Activated CD4-positive, alpha-beta T cell treated with anti-CD3 and anti-CD28 coated beads for 24 hours (primary cell): Measurements from ENCODE around the gene SAYSD1.

Experiments
- DNase-seq, 2 donors: peaks; one replicate each; pipeline ENCODE4 v3.0.0-alpha.2; 2020; ENCODE audit warnings: low read depth in 2 of 2

Gene SAYSD1

DNA sequence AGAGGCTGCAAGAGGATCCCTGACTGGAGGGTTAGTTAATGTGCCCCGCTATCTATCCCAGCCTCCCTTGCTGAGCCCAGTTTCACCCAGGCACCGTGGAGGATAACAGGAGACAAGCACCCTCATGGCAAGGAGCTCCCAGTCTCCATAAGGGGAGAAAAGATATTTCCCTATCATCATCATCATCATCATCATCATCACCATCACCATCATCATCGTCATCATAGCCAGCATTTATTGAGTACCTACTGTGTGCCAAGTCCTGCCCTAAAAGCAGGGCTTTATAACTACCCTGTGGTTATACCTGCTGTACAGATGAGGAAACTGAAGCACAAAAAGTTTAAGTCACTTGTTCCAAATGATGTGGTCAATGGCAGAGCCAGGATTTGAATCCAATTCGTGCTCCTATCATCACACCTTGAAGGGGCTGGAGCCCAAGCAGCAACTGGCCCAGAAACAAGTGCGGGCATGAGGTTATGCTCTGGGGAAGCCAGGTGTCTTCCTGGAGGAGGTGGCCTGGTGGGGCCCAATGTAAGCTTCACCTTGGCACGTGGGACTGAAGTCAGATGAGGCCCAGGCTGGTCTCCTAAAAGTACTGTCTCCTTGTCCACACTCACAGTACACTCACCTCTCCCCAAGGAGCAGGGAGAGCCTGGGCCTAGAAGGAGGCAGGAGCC, 56.4 kb downstream of the SAYSD1 start:
- no peak for DNase-seq

DNA sequence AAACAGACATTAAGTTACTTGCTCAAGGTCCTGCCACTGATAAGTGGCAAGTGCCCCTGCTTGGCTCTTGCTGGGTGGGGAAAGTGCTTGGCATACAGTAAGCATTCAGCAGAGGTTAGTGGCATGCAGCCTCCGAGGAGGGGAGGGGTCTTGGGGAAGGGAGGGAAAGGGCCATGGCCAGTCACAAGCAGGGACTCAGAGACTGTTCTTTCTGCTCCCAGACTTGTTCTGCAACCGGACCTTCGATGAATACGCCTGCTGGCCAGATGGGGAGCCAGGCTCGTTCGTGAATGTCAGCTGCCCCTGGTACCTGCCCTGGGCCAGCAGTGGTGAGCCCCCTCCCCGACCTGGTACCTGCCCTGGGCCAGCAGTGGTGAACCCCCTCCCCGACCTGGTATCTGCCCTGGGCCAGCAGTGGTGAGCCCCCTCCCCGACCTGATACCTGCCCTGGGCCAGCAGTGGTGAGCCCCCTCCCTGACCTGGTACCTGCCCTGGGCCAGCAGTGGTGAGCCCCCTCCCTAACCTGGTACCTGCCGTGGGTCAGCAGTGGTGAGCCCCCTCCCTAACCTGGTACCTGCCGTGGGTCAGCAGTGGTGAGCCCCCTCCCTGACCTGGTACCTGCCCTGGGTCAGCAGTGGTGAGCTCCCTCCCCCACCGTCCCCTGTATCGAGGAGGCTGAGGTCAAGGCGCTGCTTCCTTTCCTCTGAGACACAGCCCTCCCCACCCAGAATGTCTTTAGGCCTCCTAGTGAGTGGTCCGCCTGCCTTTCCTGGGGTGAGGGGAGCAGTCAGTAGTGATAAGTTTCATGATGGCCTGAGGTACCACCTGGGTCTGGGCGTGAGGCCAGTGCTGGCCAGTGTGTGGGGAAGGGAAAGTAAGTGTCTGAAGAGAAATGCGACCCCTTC, 57.5 kb downstream of the SAYSD1 start:
- DNase-seq, result no peak

DNA sequence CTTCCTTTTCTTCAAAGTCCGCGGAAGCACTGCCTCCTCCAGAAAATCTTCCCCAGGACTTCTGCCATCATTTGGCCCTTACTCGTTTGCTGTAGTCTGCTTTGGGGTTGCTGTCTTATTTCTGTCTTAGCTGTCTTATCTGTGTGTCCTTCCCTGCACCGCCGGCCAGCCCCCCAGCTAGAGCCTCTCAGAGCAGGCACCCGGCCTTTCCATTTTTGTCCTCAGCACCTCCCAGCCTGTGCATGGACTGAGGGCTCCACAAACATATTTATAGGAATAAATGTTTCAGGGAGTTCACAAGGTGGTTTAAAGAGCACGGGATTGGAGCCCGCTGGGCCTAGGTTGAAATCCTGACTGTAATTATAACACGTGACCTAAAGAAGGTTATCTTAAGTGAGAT, 58.3 kb downstream of the SAYSD1 start:
- DNase-seq, result no peak

DNA sequence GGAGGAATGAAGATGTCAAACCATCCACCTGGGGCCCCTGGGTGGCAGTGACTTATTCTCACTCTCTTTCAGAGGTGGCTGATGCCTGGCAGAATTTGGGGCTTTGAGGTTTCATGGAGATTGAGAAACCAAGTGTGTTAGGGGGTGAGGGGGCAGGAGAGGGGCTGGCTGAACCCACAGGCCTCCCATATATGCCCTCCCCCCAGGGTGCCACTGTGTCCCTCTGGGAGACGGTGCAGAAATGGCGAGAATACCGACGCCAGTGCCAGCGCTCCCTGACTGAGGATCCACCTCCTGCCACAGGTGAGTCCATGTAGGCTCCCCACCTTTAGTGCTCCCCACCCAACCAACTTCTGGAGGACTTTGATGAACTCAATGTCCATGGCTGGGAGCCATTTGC, 58.8 kb downstream of the SAYSD1 start:
- DNase-seq, result no peak

DNA sequence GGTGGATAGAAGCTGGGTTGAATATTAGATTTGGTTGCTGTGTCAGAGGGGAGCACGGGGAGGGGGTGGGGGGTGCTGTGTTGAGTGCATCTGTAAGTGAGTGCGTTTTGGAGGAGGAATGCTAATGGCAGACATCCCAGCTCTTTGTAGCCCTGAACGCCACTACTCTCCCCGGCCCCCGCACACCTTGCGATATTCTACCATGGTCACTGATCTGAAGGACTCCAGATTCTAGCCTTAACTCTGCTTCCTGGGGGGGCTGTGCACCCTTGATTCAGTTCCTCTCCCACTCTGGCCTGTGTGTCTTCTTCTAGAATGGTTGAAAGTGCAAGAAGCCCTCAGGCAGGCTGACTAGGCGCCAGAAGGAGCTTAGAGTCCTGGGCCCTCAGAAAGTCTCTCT, 59.3 kb downstream of the SAYSD1 start:
- no peak for DNase-seq

DNA sequence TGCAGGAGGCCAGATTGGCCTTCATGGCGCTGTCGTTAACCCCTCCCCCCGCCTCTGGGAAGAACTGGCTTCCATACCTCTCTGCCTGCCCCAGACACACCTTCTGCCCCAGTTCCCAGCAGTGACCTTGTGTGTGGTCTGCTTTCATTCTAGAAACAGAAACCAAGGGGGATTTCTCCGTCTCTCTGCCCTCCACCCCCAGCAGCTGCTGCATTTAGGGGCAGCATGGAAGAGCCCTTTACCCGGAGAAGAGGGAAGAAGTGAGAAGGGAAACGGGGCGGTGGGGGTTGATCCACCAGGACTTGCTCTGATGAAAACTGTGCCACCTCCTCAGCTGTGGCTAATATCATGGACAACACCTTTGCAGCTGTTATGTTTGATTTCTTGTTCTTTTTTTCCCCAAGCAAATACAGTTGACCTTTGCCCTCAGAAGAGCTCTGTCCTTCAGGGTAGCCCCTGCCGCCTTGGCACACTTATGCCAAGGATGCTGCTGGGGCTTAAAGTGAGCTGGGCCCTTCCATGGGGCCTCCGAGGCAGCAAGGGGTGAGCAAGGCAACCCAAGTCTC, 60.3 kb downstream of the SAYSD1 start:
- DNase-seq, result no peak
